Fibroblast of pulmonary artery (primary cell): ENCODE results near the gene SHH.

Source experiments
- DNase-seq: peaks from one replicate; pipeline ENCODE4 v3.0.0-alpha.2; 2010; ENCODE audit warnings: low read depth
- H3K4me3 ChIP-seq: replicated peaks from 2 replicates; pipeline ENCODE4 v1.5.1; 2011; ENCODE audit warnings: low read depth, mild to moderate bottlenecking, control low read depth, low read length, moderate library complexity
- TF ChIP-seq, protein P1 (sequence below): IDR thresholded peaks from 2 replicates; pipeline ENCODE4 v1.5.1; 2011; ENCODE audit warnings: mild to moderate bottlenecking, control low read depth, low read length, inconsistent platforms; ENCODE audit errors: missing control alignments

The SHH gene

DNA sequence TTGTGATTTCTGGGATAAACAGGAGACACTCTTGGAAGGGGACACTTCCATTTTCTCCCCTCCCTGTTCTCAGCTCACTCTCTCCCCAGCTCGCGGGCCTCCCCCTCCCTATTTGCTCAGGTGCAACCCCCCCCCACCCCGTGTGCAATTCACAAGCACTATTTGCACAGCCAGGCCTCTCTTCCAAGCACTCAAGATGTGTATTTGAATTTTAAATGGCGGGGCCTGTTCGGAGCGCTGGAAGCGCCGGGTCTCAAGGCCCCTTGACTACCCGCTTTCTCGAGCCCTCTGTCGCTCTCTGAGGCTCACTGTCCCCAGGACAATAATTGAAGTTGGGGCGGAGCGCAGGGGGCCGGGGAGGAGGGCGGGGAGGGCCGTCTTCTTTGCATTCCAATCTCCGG lies 7.8 kb downstream of the SHH start:
- H3K4me3 ChIP-seq = peak overlapping the region; percentile 47
- DNase-seq = no peak
- TF ChIP-seq, protein P1, sequence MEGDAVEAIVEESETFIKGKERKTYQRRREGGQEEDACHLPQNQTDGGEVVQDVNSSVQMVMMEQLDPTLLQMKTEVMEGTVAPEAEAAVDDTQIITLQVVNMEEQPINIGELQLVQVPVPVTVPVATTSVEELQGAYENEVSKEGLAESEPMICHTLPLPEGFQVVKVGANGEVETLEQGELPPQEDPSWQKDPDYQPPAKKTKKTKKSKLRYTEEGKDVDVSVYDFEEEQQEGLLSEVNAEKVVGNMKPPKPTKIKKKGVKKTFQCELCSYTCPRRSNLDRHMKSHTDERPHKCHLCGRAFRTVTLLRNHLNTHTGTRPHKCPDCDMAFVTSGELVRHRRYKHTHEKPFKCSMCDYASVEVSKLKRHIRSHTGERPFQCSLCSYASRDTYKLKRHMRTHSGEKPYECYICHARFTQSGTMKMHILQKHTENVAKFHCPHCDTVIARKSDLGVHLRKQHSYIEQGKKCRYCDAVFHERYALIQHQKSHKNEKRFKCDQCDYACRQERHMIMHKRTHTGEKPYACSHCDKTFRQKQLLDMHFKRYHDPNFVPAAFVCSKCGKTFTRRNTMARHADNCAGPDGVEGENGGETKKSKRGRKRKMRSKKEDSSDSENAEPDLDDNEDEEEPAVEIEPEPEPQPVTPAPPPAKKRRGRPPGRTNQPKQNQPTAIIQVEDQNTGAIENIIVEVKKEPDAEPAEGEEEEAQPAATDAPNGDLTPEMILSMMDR = no peak

DNA sequence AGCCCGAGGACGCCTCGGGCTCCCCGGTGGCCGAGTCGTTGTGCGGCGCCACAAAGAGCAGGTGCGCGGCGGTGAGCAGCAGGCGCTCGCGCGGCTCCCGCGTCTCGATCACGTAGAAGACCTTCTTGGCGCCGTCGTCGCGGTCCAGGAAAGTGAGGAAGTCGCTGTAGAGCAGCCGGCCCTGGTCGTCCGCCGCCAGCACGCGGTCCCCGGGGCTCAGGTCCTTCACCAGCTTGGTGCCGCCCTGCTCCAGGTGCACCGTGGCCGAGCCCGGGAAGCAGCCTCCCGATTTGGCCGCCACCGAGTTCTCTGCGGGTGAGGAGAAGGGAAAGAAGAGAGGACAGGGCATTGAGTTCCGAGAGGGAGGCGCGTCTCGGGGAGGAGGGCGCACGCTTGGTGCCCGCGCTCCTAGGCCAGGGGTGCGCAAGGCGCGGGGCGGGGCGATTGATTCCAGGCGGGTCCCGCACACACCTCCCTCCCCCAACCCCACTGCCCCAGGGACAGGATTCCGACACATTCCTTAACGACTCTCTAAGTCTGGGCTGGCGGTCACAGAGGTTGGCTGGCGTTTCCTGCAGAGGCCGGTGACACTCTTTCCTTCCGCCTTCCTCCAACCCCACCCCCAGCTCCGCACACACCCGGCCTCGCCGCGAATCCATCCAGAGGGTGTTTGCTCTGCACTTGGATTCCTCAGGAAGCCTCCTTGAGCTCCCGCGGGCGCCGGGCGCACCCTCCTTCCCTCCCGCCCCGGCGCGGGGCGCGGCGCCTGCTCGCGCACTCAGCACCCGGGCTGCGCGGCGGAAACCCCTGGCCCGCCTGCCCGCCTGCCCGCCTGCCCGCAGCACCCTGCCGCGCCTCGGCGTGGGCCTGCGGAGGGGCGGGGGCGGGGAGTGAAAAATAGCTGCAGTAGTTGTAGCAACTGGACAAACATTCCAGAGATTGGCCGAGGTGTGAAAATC lies 8.6 kb downstream of the SHH start:
- DNase-seq = no peak
- H3K4me3 ChIP-seq = peak overlapping the region; percentile 36
- TF ChIP-seq, protein P1 = no peak

GRCh38 chr7:155802906-155803417 lies 9.3 kb downstream of the SHH start:
- no peak for DNase-seq
- H3K4me3 ChIP-seq = no peak overlapping the region
- TF ChIP-seq, protein P1 = no peak

GRCh38 chr7:155802291-155802690 lies 10.0 kb downstream of the SHH start:
- H3K4me3 ChIP-seq = no peak overlapping the region
- TF ChIP-seq, protein P1 = no peak
- DNase-seq = no peak

- H3K4me3 ChIP-seq = no peak overlapping the region
- TF ChIP-seq, protein P1 = no peak
- DNase-seq = no peak
Observed at GRCh38 chr7:155800741-155801267, 11.5 kb downstream of the SHH start.

- TF ChIP-seq, protein P1 = no peak
- H3K4me3 ChIP-seq = no peak overlapping the region
- no peak for DNase-seq
Observed at GRCh38 chr7:155800301-155800700, 12.0 kb downstream of the SHH start.

GRCh38 chr7:155799514-155799913 lies 12.7 kb downstream of the SHH start:
- peak; percentile 76 for DNase-seq
- peak overlapping the region; percentile 10 for H3K4me3 ChIP-seq
- TF ChIP-seq, protein P1 = no peak
